HFF-Myc (cell line): Measurements from ENCODE around the gene UBE2G2.
"Not testable (repeated sequence)": the region's sequence is repeated elsewhere in the genome, so short reads cannot be mapped to it uniquely, and the experiment has no call there.

Experiments used
- DNase-seq: peaks from one replicate; pipeline ENCODE4 v3.0.0-alpha.2; 2011; ENCODE audit warnings: low read depth; ENCODE audit errors: extremely low read depth
- H3K4me3 ChIP-seq: replicated peaks from 2 replicates; pipeline ENCODE4 v1.5.1; 2011; ENCODE audit warnings: low read depth, mild to moderate bottlenecking, control low read depth, low read length
- TF ChIP-seq, protein P1 (sequence below): IDR thresholded peaks from 2 replicates; pipeline ENCODE4 v1.5.1; 2012; ENCODE audit warnings: mild to moderate bottlenecking, low read depth, low read length, control low read depth; ENCODE audit errors: missing control alignments

UBE2G2 gene

DNA sequence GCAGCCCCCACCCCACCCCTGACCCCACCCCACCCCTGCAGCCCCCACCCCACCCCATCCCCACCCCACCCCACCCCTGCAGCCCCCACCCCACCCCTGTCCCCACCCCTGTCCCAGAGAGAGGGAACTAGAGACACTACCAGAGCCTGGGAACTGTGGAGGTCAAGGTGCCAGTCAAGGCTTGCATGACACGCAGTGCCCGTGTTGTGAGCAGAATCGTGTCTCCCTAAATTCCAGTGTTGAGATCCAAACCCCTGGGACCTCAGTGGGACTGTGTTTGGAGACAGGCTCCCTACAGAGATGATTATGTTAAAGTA is 34.7 kb upstream of the UBE2G2 start:
- TF ChIP-seq, protein P1, sequence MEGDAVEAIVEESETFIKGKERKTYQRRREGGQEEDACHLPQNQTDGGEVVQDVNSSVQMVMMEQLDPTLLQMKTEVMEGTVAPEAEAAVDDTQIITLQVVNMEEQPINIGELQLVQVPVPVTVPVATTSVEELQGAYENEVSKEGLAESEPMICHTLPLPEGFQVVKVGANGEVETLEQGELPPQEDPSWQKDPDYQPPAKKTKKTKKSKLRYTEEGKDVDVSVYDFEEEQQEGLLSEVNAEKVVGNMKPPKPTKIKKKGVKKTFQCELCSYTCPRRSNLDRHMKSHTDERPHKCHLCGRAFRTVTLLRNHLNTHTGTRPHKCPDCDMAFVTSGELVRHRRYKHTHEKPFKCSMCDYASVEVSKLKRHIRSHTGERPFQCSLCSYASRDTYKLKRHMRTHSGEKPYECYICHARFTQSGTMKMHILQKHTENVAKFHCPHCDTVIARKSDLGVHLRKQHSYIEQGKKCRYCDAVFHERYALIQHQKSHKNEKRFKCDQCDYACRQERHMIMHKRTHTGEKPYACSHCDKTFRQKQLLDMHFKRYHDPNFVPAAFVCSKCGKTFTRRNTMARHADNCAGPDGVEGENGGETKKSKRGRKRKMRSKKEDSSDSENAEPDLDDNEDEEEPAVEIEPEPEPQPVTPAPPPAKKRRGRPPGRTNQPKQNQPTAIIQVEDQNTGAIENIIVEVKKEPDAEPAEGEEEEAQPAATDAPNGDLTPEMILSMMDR = no peak
- no peak overlapping the region for H3K4me3 ChIP-seq
- no peak for DNase-seq

GRCh38 chr21:44835647-44835973 is 34.0 kb upstream of the UBE2G2 start:
- no peak for DNase-seq
- H3K4me3 ChIP-seq = no peak overlapping the region
- TF ChIP-seq, protein P1 = no peak

DNA sequence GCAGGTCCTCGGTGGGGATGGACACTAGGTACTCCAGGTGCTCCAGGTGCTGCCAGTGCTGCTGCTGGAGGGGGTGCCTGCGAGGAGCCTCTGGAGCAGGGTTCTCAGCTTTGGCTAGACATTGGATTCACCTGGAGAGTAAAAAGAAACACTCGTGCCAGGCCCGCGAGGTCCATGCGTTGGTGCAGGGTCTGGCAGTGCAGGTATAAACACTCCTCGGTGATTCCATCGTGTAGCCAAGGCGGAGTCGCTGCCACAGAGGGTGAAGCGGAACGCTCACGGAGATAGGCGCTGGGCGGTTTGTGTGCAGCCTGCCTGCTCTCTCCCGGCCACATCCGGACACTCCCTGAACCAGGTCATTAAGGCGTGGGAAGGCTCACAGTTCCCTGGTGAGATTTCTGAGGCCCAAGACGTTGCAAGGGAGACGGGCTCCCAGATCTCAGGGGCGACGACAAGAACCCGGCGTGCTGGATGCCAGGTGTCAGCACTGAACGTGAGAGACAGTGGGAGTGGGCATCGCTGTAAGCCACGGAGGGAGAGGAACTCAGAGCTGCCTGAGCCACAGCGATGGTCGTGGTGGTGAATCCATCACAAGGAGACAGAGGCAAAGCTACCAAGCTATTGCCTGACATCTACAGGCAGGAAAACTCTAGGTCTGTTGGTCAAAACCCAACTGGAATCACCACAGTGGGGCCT is 33.5 kb upstream of the UBE2G2 start:
- no peak overlapping the region for H3K4me3 ChIP-seq
- no peak for DNase-seq
- TF ChIP-seq, protein P1 = no peak

DNA sequence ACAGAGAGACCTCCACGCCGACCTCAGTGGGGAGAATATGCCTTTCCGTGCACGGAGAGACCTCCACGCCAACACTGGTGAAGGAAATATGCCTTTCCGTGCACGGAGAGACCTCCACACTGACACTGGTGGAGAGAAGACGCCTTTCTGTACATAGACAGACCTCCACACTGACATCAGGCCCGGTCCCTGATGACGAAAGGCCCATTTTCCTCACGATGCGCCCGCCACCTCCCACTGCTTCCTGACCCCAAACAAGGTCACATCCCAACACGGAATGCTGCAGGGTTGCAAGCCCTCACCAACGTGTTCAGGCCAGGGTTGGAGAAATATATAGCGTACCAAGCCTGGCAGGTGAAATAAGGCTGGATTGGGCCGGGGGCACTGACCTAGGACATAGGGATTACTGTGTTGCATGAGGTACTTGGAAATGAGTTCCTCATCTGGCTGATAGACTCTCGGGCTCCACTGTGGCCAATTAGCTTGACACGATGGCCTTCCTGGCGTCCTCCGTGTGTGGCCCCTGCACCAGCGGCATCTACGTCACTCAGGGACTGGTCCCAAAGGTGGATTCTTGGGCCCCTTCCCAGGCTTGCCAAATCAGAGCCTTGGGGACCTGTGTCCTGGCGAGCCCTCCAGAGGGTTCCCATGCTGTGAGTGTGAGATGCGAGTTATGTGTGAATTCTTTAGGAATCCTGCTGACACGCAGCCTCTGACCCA is 32.8 kb upstream of the UBE2G2 start:
- no peak overlapping the region for H3K4me3 ChIP-seq
- TF ChIP-seq, protein P1 = no peak
- DNase-seq = no peak

DNA sequence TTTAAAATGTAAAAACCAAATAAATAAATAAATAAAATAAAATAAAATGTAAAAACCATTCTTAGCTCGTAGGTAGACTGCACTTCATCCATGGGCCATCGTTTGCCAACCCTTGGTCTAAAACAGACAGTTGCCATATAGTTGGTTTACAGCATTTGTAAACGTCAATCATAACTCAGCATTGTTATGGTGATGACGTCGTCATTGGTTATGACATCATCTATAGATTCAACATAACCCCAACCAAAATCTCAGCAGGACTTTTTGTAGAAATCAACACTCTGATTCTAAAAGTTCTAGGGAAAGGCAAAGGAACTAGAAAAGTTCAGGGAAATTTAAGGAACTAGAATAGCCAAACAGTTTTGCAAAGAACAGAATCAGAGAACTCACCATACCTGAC is 32.0 kb upstream of the UBE2G2 start:
- no peak for DNase-seq
- TF ChIP-seq, protein P1 = no peak

GRCh38 chr21:44832516-44833255 is 31.1 kb upstream of the UBE2G2 start:
- not testable (repeated sequence) for DNase-seq, H3K4me3 ChIP-seq

More for the DNA sequence above, 32.0 kb upstream of the UBE2G2 start:
- H3K4me3 ChIP-seq = no peak overlapping the region

DNA sequence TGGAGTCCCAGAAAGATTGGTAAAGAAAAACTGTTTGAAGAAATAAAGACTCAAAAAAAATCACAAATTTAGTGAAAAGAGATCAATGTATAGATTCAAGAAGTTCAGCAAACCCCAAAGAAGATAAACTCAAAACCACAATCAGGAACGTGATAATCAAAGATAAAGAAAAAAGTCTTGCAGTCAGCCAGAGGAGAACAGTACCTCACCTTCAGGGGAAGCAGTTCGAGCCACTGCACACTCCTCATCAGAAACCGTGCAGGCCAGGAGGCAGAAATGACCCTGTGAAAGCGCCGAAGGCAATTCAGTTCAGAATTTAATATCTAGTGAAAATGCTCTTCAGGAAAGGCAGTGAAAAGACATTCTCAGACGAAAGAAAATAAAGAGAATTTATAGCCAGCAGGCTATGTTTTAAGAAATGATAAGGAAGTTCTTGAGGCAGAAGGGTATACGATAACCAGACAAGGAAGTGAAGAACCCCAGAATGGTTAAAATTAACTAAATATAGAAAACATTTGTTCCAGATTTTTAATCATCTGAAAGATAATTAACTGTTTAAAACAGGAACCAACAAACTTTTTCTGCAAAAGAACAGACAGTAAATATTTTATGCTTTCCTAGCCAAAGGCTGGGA is 29.7 kb upstream of the UBE2G2 start:
- DNase-seq = no peak
- H3K4me3 ChIP-seq = no peak overlapping the region
- TF ChIP-seq, protein P1 = no peak
